Activated B cell treated with CpG ODN at 0.5 μM for 24 hours (primary cell): ENCODE results near the gene TOLLIP. TPM values are rescaled to one million over a fixed set of nuclear protein-coding genes. Genes with fewer than 3 reads are reported as not detected.

Source experiments
- ATAC-seq: fragments of 200-7000 bp; cut with Tn5 transposase; one replicate; pipeline ENCODE4 v1.10.0; 2021; ENCODE audit warnings: low read depth, mild to moderate bottlenecking, moderate library complexity
- CTCF ChIA-PET: fragments of 350-600 bp; sonication (Branson Sonifier 250); formaldehyde crosslinking; loops from one replicate; lab custom pipeline; 2021; ENCODE audit warnings: antibody characterized with exemption; lab: Charles Lee
- POLR2A ChIA-PET: fragments of 350-600 bp; sonication (Branson Sonifier 250); formaldehyde crosslinking; loops from one replicate; lab custom pipeline; 2021; ENCODE audit warnings: antibody characterized with exemption; lab: Charles Lee
- DNase-seq: peaks from one replicate; pipeline ENCODE4 v3.0.0; 2022
- H3K27ac Mint-ChIP-seq: one replicate; pipeline ENCODE4 v1.8.0; 2020; ENCODE audit warnings: mixed read lengths
- H3K27me3 Mint-ChIP-seq: one replicate; pipeline ENCODE4 v1.8.0; 2021; ENCODE audit warnings: mixed read lengths
- H3K36me3 Mint-ChIP-seq: one replicate; pipeline ENCODE4 v1.8.0; 2021; ENCODE audit warnings: low read depth, mixed read lengths
- H3K4me1 Mint-ChIP-seq: one replicate; pipeline ENCODE4 v1.8.0; 2021; ENCODE audit warnings: mixed read lengths
- H3K4me3 Mint-ChIP-seq: one replicate; pipeline ENCODE4 v1.8.0; 2020; ENCODE audit warnings: mild to moderate bottlenecking, mixed read lengths
- H3K9me3 Mint-ChIP-seq: one replicate; pipeline ENCODE4 v1.8.0; 2020; ENCODE audit warnings: mixed read lengths
- intact Hi-C: fragments of 100-400 bp; cut with micrococcal nuclease; formaldehyde crosslinking; loops from one replicate; pipeline ENCODE4 v1.15.1; 2024
- total RNA-seq: library from RNA; stranded (reverse); gene quantifications from 2 replicates; pipeline ENCODE4 v1.2.3, GENCODE V29; 2022
- TF ChIP-seq, protein P1 (sequence below): fragments of 200-600 bp; IDR thresholded peaks from one replicate; pipeline ENCODE4 v1.8.0; 2022; ENCODE audit warnings: antibody characterized with exemption, mild to moderate bottlenecking

Gene TOLLIP
- total RNA-seq, 1 donor from 2014 or later, result 46.4 TPM

DNA sequence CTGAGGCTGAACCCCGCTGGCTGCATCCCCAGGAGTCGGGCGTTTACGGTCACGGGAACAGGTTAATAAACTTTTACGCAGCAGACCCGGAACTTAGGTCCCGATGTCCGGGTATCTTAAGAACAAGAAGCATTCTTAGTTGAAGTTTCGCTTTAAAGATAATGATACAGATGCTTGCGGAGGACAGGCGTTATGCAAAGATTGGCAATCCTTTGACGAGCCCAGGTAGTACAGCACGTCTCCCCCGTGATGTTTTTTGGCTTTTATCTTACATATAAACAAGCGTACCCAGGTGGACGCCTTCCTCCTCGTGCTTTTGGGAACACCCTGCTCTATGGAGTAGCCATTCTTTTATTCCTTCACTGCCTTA lies 871 bp upstream of the TOLLIP start:
- DNase-seq, result no peak
- ChIA-PET CTCF (interaction anchor here (0.8 to 1.5 kb wide), 2 partner anchors 17 to 79 kb away, joined by 3 to 4 read pairs; no protein-coding TSS in a partner anchor), POLR2A (interaction anchor here (0.6 to 3.0 kb wide), 11 partner anchors 25 to 1682 kb away, joined by 3 to 29 read pairs (median 4); partner anchors contain the start of genes BRSK2 and NAP1L4)
- intact Hi-C loops, result loop anchor here (5.0 kb wide), 2 partner anchors 212 to 1747 kb away; partner anchors contain the start of gene CARS1
- H3K4me3 Mint-ChIP-seq, result peak overlapping the region; percentile 87
- peaks cover 18% of the 10 kb centered on the region for H3K36me3 Mint-ChIP-seq
- H3K4me1 Mint-ChIP-seq, result peaks cover 49% of the 10 kb centered on the region
- ATAC-seq, result no peak
- TF ChIP-seq, protein P1, sequence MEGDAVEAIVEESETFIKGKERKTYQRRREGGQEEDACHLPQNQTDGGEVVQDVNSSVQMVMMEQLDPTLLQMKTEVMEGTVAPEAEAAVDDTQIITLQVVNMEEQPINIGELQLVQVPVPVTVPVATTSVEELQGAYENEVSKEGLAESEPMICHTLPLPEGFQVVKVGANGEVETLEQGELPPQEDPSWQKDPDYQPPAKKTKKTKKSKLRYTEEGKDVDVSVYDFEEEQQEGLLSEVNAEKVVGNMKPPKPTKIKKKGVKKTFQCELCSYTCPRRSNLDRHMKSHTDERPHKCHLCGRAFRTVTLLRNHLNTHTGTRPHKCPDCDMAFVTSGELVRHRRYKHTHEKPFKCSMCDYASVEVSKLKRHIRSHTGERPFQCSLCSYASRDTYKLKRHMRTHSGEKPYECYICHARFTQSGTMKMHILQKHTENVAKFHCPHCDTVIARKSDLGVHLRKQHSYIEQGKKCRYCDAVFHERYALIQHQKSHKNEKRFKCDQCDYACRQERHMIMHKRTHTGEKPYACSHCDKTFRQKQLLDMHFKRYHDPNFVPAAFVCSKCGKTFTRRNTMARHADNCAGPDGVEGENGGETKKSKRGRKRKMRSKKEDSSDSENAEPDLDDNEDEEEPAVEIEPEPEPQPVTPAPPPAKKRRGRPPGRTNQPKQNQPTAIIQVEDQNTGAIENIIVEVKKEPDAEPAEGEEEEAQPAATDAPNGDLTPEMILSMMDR, result no peak
- H3K27me3 Mint-ChIP-seq, result no peaks in the 10 kb centered on the region
- peaks cover 8% of the 10 kb centered on the region for H3K9me3 Mint-ChIP-seq
- peak overlapping the region; percentile 99 for H3K27ac Mint-ChIP-seq

DNA sequence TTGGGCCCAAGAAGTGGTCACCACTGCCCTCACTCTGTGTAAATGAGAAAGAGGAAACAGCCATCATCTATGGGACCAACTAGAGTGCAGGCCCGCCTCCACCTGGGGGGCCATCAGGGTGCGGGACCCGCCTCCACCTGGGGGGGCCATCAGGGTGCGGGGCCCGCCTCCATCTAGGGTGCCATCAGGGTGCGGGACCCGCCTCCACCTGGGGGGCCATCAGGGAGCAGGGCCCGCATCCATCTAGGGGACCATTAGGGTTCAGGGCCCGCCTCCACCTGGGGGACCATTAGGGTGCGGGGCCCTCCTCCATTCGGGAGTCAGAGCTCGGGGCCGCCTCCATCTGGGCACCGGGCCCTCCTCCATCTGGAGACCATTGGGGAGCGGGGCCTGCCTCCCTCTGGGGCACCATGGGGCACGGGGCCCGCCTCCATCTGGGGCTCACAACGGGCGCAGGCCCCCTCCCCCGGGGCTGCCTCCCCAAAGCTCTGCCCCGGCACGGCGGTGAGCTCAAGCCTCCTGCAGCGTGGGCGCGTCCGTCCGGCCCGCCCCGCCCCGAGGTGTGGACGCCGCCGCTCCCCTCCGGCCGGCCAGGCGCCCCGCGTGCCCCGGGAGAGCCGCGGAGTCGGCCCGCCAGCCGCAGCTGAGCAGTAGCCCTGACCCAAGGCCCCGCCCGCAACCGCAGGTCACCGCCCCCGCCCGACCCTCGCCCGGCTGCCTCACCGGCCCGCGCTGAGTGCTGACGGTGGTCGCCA lies 512 bp downstream of the TOLLIP start:
- ChIA-PET POLR2A (interaction anchor here (0.6 to 3.0 kb wide), 6 partner anchors 15 to 532 kb away, joined by 3 to 29 read pairs (median 4); partner anchors contain the start of gene DUSP8), CTCF (no interaction called here)
- H3K36me3 Mint-ChIP-seq, result peaks cover 26% of the 10 kb centered on the region
- peaks cover 57% of the 10 kb centered on the region for H3K4me1 Mint-ChIP-seq
- H3K27me3 Mint-ChIP-seq, result no peaks in the 10 kb centered on the region
- DNase-seq, result no peak
- intact Hi-C loops, result loop anchor here (1.0 kb wide), 3 partner anchors 47 to 265 kb away; partner anchors contain the start of gene BRSK2
- H3K4me3 Mint-ChIP-seq, result peak overlapping the region; percentile 76
- TF ChIP-seq, protein P1, result no peak
- H3K9me3 Mint-ChIP-seq, result peaks cover 8% of the 10 kb centered on the region
- ATAC-seq, result peak; percentile 36
- H3K27ac Mint-ChIP-seq, result peak overlapping the region; percentile 59

DNA sequence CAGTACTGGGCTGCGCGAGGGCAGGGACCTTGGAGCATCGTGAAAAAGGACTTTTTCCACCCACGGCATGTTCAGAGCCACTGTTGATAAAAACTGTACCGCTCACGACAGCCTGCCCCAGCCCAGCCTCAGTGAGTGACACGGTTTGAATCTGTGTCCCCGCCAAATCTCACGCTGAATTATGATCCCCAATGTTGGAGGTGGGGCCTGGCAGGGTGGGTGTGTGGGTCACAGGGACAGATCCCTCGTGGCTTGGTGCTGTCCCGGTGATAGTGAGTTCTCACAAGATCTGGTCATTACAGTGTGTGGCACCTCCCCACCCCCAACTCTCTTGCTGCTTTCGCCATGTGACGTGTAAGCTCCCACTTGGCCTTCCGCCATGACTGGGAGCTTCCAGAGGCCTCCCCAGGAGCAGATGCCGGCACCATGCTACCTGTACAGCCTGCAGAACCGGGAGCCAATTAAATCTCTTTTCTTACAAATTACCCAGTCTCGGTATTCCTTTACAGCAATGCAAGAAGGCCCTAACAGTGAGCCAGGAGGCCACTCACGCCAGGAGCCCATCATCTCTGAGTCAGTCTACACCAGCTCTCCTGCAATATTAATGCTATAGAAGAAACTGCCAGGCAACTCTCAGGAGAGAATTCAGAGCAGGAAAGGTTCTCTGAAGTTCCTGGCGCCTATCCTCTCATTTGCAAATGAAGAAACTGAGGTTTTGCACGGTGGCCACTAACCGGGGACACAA lies 1.3 kb downstream of the TOLLIP start:
- H3K4me1 Mint-ChIP-seq, result peaks cover 61% of the 10 kb centered on the region
- TF ChIP-seq, protein P1, result no peak

DNA sequence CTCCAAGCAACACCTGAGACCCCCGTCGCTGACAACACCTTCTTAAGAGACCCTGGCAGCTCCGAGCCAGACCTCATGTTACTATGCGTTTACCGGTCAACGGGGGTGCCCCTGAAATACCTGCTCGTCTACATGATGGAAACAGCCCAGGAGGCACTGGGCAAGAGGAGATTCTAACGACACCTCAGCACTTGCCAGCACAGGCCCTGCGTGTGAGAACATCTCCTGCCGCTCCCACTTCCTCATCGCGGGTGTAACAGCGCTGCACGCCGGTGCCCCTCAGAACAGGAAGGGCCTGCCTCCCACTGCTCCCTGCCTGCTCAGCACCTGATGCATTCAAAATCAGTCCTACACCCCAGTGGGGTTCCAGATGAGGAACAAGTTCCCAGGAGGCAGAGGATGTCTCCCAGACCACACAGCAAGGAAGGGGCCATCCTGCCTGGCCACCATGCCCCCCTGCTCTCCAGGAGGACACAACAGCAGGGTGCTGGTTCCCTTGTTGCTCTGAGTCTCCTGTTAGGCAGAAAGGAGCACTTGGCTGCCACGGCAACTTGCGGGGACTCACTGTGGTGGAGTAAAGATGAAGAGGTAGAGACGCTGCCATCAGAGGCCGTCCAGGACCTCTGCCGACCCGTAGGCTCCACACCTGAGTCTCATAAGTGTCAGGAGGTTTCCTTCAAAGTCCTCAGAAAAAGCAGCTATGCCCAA lies 2.1 kb downstream of the TOLLIP start:
- peak overlapping the region; percentile 68 for H3K4me3 Mint-ChIP-seq
- DNase-seq, result no peak
- peaks cover 33% of the 10 kb centered on the region for H3K36me3 Mint-ChIP-seq
- peak overlapping the region; percentile 81 for H3K27ac Mint-ChIP-seq
- H3K27me3 Mint-ChIP-seq, result no peaks in the 10 kb centered on the region
- ChIA-PET CTCF (no interaction called here), POLR2A (no interaction called here)
- peak; percentile 20 for ATAC-seq
- H3K9me3 Mint-ChIP-seq, result peaks cover 8% of the 10 kb centered on the region
- peaks cover 62% of the 10 kb centered on the region for H3K4me1 Mint-ChIP-seq
- TF ChIP-seq, protein P1, result no peak
- intact Hi-C loops, result no loop called here

More for the DNA sequence above, 1.3 kb downstream of the TOLLIP start:
- peaks cover 28% of the 10 kb centered on the region for H3K36me3 Mint-ChIP-seq
- ChIA-PET POLR2A (interaction anchor here (2.1 kb wide), 1 partner anchor 46 kb away, joined by 8 read pairs; no protein-coding TSS in a partner anchor), CTCF (no interaction called here)
- H3K4me3 Mint-ChIP-seq, result peak overlapping the region; percentile 76
- H3K9me3 Mint-ChIP-seq, result peaks cover 8% of the 10 kb centered on the region
- ATAC-seq (no peak), DNase-seq (no peak)
- no peaks in the 10 kb centered on the region for H3K27me3 Mint-ChIP-seq
- intact Hi-C loops, result no loop called here
- peak overlapping the region; percentile 81 for H3K27ac Mint-ChIP-seq
